Stimulated activated CD8-positive, alpha-beta memory T cell treated with anti-CD3 and anti-CD28 coated beads, Interleukin-12 subunit alpha, Interleukin-12 subunit beta, amount 100 ng/mL, for 1 hour (primary cell): Measurements from ENCODE around the gene FCER2.

Experiments
- DNase-seq: peaks from one replicate; pipeline ENCODE4 v3.0.0-alpha.2; 2020; ENCODE audit warnings: low read depth

Gene FCER2

DNA sequence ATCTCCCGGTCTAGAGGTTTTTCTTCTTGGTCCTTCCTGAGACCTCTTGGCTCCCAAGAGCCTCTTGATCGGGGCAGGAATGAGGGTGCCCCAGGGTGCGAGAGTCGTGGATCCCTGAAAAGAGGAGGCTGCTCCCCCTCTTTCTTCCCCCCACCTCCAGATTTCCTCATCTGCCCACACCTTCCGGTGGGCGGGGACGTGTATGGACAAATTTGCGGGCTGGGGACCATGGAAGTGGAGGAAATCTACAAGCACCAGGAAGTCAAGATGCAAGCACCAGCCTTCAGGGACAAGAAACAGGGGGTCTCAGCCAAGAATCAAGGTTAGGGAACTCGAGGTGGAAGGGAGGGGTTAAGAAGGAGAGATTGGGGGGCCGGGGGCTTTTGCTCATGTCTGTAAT, 25.1 kb downstream of the FCER2 start, which contains the start of gene MCEMP1:
Gene MCEMP1 (plus strand): TSS at position 237 of the 400 bp plus-strand sequence. CDS start 31 bp downstream, at position 268.
- DNase-seq: no peak

DNA sequence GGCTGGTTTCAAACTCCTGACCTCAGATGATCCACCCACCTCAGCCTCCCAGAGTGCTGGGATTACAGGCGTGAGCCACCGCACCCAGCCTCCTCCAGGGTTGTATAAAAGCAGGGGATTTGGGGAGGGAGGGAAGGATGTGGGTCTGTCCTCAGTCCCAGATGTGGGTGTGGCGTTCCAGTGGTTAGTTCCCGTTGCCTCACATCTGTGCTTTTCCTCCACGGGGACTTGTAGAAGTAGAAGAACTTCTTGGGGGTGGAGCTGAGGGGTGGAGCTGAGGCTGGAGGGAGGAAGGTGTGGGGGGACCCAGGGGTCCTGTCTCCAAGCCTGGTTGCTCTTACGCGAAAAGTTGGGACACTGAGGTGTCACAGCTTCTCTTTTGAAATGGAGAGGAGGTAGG, 25.6 kb downstream of the FCER2 start:
- no peak for DNase-seq

DNA sequence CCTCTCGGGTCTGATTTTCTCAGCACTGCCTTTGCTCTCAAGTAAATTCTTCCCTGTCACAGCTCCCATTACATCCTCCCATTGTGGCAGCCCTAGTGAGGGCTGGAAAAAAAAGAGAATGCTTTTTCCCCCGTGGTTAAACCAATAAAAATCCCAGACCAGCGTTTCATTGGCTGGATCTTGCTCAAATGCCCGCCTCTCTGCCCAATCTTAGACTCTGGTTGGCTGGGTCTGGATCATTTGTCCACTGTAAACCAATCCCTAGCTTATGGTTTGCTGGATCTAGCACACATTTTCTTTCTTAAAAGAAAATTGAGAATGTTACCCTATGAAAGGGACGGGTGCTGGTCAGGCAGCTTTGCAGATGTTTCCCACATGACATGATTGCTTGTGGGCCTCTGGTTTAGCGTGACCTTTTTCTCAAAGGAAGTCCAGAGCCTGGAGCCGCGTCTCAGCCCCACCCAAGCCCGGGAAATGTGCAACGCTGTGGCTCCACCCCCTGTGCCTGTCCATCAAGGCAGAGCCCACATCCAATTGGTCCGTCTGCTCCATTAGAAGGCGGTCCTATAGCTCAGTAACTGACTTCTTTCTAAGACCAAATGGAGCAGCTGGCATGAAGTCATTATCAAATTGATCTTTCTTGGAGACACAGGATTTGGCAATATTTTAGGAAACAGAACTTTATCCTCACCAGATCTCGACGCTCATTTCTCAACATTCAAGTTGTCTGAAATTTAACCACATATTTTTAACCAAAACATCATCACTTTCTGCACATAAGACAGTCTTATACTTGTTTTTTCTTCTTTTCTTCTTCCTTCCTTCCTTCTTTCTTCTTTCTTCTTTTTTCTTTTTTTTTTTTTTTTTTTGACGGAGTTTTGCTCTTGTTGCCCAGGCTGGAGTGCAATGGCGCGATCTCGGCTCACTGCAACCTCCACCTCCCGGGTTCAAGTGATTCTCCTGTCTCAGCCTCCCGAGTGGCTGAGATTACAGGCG, 27.6 kb downstream of the FCER2 start:
- DNase-seq: no peak

DNA sequence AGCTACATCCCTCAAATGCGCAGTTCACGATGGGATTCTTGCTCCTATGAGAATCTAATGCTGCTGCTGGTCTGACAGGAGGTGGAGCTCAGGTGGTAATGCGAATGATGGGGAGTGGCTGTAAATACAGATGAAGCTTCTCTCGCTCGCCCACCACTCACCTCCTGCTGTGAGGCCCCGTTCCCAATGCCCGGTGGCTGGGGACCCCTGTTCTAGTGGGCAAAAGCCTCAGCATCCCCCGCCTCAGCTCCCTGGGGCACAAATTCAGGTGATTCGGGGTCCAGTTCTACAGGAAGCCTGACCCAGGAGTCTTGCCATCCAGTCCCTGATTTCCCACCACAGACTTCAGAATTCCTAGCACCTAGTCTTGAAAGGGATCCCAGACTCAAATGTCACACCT, 29.4 kb downstream of the FCER2 start:
- DNase-seq: no peak

DNA sequence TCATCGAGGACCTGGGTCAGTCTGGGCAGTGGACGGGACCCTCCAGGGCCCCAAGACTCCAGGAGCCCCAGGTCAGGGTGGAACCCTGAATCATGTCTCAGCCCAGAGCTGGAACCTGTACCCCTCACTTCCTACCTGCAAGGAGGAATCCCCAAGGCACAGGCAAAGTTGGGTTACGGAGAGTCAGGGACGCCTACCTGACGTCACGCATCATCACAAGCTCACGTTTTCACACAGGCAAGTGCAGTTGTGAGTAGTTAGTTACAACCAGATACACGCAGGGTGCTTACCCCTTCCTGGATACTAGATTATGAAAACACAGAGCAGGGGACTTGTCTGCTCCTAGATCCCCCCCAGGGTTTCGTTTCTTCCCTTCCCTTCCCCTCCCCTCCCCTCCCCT, 31.1 kb downstream of the FCER2 start:
- no peak for DNase-seq

DNA sequence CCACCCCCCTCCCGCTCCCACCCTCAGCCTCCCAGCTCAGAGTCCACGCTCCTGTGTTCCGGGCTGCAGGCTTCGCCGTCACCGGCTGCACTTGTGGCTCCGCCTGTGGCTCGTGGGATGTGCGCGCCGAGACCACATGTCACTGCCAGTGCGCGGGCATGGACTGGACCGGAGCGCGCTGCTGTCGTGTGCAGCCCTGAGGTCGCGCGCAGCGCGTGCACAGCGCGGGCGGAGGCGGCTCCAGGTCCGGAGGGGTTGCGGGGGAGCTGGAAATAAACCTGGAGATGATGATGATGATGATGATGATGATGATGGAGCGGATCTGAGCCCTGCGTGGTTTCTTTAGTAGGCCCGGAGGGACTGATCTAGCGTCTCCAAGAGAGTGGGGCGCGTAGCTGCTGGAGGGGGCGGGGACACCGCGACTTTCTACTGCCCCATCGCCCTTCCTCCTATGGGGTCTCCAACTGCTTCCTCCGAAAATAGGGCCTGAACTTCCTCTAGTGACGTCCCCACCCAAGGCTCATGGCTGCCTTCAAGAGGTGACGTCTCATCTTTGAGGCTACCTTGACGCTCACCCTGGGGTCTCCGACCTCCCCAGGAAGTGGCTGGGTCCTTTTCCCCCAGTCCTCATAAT, 31.7 kb downstream of the FCER2 start:
- DNase-seq: no peak

DNA sequence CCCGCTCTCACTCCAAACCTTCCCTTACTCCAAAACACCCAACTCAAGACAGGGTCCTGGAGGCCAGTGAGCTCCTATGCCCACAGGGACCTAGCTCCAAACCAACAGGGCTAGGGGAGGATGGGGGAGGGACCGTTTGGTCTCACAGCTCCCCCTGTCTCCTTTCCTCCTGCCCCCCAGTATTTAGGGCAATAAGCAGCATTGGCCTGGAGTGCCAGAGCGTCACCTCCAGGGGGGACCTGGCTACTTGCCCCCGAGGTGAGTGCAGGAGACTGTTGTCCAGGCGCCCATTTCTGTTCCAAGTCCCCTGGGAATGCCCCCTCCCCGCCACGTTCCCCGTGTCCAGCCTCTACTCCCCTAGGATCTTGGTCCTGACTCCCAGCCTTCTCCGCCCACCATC, 32.3 kb downstream of the FCER2 start:
- DNase-seq: no peak

DNA sequence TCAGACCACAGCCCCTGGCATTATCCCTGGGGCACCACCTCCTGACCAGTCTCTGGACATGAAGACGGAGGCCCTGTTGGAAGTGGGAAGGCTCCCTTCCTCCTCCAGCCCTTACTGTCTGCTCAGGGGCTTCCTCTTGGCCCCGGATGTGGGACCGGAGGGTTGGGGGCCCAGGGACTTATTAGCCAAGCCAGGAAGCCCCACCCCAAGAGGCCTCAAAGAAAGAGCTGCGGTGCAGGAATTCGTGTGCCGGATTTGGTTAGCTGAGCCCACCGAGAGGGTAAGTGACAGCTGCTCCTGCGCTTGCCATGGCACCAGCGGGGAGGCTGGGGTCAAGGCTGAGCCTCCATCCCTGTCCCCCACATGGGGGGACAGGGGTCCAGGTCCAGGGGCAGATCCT, 33.1 kb downstream of the FCER2 start, which contains the start of gene RETN:
Gene RETN (plus strand): TSS at position 208 of the 400 bp plus-strand sequence. CDS start 278 bp downstream, outside the sequence.
- no peak for DNase-seq

DNA sequence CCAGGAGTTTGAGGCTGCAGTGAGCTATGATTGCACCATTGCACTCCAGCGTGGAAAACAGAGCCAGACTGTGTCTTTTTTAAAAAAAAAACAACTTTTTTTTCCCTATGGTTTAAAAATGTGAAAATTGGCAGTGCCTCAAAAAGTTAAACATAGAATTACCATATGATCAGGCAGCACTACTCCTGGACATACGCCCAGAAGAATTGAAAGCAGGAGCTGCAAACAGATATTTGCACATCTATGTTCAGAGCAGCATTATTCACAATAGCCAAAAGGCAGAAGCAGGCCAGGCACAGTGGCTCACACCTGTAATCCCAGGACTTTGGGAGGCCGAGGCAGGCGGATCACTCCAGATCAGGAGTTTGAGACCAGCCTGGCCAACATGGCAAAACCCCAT, 36.9 kb downstream of the FCER2 start:
- DNase-seq: no peak

DNA sequence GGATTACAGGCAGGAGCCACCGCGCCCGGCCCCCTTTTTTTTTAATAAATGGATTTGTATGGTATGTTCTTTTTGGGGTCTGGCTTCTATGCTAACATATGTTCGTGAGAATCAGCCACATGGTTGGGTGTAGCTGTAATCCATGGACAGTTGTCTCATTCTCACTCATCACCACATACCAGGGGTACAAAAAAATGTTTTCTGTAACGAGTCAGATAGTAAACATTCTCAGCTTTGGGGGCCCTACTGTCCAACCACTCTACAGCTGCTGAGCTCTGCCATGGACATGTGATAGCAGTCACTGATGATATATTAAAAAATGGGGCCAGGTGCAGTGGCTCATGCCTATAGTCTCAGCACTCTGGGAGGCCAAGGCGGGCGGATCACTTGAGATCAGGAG, 38.2 kb downstream of the FCER2 start:
- no peak for DNase-seq

DNA sequence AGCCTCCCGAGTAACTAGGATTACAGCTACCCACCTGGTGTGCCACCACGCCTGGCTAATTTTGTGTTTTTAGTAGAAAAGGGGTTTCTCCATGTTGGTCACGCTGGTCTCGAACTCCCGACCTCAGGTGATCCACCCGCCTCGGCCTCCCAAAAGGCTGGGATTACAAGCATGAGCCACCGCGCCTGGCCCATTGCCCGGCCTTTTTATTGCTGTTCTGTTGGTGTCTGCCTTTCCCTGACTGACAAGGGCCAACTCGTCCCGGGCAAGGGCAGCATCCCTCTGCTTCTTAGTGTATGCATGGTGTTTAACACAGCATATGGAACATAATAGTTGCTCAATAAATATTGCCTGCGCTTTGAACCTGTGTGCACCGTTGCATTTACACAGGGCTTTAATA, 39.3 kb downstream of the FCER2 start:
- DNase-seq: no peak

DNA sequence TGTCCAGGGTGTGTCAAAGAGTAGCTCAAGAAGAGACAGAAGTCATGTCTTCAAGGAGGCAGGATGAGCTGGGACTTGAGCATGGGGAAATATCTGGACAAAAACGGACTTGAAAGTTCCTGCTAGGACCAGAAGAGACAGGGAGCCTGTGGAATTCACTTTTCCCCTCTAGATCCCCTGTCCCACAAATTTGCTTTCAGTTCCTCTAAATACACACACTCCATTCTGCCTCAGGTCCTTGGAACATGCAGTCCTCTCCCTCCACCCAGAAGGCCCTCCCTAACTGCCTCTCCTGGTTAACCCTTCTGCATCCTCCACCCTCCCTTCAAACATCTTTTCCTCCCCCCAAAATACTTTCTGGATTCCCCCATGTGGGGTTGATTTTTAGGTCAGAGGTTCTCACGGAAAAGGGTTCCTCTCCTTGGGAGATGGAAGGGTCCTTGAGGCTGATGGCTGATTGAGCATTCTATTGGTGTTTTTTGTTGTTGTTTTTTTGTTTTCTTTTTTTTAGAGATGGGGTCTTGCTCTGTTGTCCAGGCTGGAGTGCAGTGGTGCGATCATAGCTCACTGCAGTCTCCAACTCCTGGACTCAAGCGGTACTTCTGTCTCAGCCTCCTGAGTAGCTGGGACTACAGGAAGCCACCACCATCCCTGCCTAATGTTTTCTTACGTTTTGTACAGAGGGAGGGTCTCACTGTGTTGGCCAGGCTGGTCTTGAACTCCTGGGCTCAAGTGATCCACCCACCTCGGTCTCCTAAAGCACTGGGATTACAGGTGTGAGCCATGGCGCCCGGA, 40.0 kb downstream of the FCER2 start:
- no peak for DNase-seq

DNA sequence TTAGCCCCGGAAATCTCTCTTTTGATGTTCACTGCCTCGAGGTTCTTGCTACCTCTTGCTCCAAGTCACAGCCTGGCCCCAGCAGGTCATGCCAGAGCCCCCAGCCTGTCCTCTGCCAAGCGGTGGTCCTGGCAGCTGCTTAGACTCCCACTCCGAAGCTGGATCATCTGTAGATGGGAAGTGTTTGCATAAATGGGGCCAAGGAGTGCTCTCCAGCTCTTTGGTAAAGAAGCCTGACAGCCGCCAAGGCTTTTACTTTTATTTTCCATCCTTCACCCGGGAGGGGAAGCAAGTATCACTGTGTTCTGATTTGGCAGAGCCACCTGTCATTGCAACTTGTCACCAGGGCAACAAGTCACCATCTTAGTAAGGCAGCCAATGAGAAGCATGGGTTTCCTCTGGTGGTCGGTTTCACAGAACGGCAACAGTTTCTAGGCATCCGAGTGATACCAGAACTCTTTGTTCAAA, 43.7 kb downstream of the FCER2 start:
- no peak for DNase-seq

DNA sequence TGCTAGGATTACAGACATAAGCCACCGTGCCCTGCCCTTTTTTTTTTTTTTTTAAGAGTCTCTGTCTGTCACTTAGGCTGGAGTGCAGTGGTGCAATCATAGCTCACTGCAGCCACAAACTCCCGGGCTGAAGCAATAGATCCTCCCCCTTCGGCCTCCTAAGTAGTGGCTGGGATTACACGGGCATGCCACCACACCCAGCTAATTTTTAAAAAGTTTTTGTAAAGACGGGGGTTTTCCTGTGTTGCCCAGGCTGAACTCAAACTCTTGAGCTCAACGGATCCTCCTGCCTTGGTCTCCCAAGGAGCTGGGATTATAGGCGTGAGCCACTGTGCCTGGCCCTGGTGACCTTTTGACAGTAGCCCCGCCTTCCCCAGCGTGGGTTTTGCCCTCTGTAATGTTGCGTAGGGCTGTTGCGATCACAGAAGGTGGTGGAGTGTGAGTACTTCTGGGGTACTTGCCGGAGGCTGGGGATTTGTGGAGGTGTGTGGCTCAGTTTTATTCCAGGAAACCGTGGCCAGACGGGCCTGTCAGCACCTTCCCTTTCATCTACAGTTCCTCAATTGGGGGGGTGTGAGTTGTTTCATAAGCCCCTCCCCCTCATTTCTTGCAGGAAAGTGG, 44.7 kb downstream of the FCER2 start:
- DNase-seq: no peak

DNA sequence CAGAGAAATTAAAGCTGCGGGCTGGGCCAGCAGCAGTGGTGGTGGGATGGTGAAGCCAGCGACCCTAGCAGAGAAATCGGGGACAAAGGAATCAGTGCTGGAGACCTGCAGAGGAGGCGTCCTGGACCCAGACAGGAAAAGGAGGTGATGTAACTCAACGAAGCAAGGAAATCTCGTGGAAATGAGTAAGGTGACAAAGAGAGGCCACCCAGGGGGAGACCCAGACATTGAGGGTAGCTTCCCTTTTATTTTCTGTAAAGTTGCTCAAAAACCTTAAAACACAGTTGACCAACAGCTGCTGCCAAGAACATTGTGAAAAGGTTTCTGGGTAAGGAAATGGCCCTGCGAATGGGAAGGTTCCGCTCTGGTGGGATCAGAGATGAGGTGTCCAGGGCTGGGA, 46.4 kb downstream of the FCER2 start:
- DNase-seq: no peak

DNA sequence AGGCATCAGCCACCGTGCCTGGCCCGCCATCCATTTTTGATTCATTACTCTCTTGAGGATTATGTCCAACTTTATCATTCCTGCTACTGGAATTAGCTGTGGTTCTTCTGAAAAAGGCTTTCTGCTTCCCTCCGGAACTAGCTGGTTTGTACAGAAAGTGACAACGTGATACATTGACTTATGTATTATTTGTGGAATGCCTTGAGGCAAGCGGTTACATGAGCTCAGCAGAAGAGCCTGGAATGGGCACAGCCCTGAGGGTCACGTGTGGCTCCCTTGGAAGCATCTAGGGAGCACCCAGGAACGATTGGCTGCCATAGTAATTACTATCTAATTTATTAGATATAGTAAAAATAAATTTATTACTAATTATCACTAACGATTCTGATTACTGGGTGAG, 47.5 kb downstream of the FCER2 start:
- DNase-seq: no peak

DNA sequence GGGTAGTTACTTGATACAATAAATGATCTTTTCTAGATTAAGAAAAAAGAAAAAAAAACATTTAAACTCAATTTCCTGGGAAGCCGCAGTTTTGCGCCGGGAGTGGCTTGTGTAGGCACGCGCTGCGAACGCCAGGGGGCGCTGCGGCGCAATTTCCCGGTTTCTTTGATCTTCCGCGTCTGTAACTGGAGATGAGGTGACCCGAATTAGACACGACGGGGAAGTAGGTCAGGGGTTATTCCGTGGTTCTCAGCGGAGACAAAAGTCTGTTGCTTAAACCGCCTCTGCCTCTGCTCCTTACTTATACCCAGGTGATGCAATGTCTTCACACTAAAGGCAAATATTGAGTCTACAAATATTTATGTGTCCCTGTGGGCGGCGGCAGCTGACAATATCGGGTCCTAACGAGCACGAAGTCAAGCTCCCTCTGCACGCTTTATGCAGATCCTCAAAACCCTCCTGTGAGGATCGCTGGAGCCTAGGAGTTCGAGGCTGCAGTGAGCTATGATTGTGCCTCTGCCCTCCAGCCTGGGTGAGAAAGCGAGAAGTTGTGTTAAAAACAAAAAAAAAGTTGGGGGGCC, 49.8 kb downstream of the FCER2 start:
- DNase-seq: peak; percentile 86

DNA sequence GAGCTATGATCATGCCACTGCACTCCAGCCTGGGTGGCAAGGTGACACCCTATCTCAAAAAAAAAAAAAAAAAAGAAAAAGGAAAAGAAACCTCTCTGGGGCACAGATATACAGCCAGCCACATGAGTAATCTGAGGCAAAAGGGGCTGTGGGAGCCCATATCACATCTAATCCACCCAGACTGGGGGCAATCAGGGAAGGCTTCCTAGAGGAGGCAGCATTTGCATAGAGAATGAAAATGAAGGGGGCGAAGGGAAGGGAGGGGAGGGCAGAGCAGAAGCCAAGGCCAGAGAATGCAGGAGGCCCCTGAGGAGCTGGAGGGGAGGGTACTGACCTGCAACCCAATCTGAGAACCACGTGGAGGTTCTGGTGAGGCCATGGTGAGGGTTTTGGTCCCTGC, 51.8 kb downstream of the FCER2 start:
- DNase-seq: no peak

DNA sequence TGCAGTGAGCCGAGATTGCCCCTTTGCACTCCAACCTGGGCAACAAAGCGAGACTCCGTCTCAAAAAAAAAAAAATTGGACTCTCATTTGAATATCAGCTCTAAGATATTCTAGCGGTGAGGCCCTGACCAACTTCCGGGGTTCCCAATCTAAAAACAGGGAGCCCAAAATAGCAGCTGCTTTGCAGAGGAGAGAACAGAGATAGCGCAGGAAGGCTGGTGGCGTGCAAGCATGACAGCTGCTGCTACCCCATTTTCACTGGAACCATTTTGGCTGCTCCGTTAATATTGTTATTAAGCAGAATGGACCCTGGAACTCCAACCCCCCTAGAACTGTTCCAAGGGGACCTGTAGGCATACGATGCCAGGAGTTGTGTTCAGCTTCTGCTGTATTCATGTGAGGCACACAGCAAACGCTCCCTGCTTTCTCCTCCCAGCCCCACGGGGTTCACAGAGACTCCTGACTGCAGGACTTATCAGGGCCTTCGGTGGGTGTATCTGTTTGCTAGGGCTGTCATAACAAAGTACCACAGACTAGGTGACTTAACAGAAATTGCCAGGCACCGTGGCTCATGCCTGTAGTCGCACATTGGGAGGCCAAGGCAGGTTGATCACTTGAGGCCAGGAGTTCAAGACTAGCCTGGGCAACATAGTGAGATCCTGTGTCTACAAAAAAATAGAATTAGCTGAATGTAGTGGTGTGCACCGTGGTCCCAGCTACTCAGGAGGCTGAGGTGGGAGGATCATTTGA, 53.5 kb downstream of the FCER2 start:
- DNase-seq: no peak

DNA sequence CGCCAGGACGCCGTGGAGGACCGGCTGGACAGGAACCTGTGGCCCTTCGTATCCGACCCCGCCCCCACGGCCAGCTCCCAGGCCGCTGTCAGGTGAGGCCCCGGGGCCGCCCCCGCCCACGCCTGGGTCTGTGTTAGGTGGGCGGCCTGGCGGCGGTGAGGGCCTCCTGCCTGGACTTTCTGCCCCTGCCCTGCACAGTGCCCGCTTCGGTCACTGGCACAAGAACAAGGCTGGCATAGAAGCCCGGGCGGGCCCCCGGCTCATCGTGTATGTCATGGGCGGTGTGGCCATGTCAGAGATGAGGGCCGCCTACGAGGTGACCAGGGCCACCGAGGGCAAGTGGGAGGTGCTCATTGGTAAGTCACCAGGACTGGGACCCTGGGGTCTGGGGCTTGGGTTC, 54.8 kb downstream of the FCER2 start:
- no peak for DNase-seq

DNA sequence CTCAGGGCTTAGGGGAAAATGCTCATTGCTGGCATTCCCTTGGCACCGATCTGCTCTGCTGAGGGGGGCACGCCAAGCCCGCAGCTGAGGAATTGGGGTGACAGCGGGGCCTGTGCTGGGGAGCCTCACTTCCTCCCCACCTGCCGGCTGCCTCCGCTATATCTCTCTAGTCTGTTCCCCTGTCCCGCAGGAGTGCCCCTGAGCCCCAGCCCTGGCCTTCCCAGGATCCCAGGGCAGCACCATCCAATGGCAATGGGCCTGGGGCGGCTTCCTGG, 55.6 kb downstream of the FCER2 start:
- DNase-seq: no peak
